Prostate gland (tissue), 2 donors: ENCODE results near the gene LTF. TPM values are rescaled to one million over a fixed set of nuclear protein-coding genes. Genes with fewer than 3 reads are reported as not detected.

Source experiments
- DNase-seq: peaks from one replicate; pipeline ENCODE4 v3.0.0-alpha.2; 2019; ENCODE audit warnings: low spot score
- H3K27ac ChIP-seq, 2 donors: fragments of 200-600 bp; sonication (generic); 2 replicates each; pipeline ENCODE4 v1.5.1; 2017 to 2019
- H3K27me3 ChIP-seq: fragments of 200-600 bp; sonication (generic); replicated peaks from 2 replicates; pipeline ENCODE4 v1.5.1; 2019; ENCODE audit not compliant: insufficient read depth
- H3K36me3 ChIP-seq, 2 donors: fragments of 200-600 bp; sonication (generic); 1 replicate in 1 of 2; 2 replicates in 1 of 2; pipeline versions ENCODE4 v1.5.1 to v1.8.1; 2017 to 2019
- H3K4me1 ChIP-seq: fragments of 200-600 bp; sonication (generic); replicated peaks from 2 replicates; pipeline ENCODE4 v1.5.1; 2019
- H3K4me3 ChIP-seq, 2 donors: fragments of 200-600 bp; sonication (generic); 2 replicates each; pipeline ENCODE4 v1.5.1; 2017 to 2019
- H3K9me3 ChIP-seq: fragments of 200-600 bp; sonication (generic); 2 replicates; pipeline ENCODE4 v1.5.1; 2017
- CTCF ChIP-seq, 4 experiments: fragments of 200-600 bp in 2 of 4; fragments of 450-650 bp in 2 of 4; sonication (generic) in 2 of 4; IDR thresholded peaks; 1 replicate in 3 of 4; 2 replicates in 1 of 4; pipeline ENCODE4 v1.5.1; 2016 to 2019; ENCODE audit warnings: antibody characterized with exemption in 4 of 4, mild to moderate bottlenecking in 2 of 4, moderate library complexity in 2 of 4
- POLR2A ChIP-seq: fragments of 450-650 bp; IDR thresholded peaks from one replicate; pipeline ENCODE4 v1.6.1; 2016; ENCODE audit warnings: antibody characterized with exemption, mild to moderate bottlenecking
- POLR2AphosphoS5 ChIP-seq: sonication (generic); formaldehyde crosslinking; IDR thresholded peaks from one replicate; pipeline ENCODE4 v1.6.1; 2017; ENCODE audit warnings: antibody characterized with exemption
- WGBS: methylation state at CpG from one replicate; pipeline ENCODE4 v1.1.5; 2018; 5-methylcytosine and 5-hydroxymethylcytosine counted together
- intact Hi-C: fragments of 100-400 bp; cut with DNase I; formaldehyde crosslinking; loops from one replicate; pipeline ENCODE4 v1.14.2; 2022
- total RNA-seq, 2 donors: library from RNA; depleted of rRNA; stranded (reverse); fragments of >200 nt; gene quantifications; one replicate each; pipeline ENCODE4 v1.1.0, GENCODE V29; 2016

The LTF gene
- total RNA-seq, 2 donors from 2014 or later, result 22.6 to 130 TPM

DNA sequence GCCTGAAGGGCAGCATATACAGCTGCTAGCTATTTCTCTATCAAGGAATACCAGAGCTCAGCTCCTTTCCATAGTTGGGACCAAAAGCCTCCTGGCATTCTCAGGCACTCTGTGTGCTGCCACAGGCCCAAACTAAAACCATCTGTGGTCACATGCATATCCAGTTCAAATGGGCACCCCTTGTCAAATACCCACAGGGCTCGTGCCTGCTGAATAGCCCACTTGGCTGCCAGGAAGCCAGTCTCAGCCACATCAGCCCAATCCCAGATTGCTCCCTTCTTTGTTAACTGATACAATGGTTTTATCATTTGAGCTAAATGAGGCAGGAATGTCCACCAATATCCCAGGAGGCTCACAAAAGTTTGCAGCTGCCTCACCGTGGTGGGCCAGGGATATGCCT, 43.8 kb downstream of the LTF start:
- Histone ChIP-seq H3K36me3 (no peaks in the 10 kb centered on the region), H3K4me3 (no peak overlapping the region), H3K9me3 (no peaks in the 10 kb centered on the region), H3K4me1 (no peaks in the 10 kb centered on the region), H3K27ac (no peak overlapping the region), H3K27me3 (no peaks in the 10 kb centered on the region)
- WGBS, result 82% methylated on average over 2 of the region's 2 CpGs
- TF ChIP-seq POLR2A (no peak), CTCF (IDR thresholded peaks at IDR 0.05) (no peak), POLR2AphosphoS5 (no peak)
- DNase-seq, result no peak
- intact Hi-C loops, result no loop called here

- no peak overlapping the region for H3K4me3 ChIP-seq
- 94% methylated on average over 4 of the region's 4 CpGs for WGBS
- no peaks in the 10 kb centered on the region for H3K36me3 ChIP-seq
- H3K4me1 ChIP-seq, result no peaks in the 10 kb centered on the region
- no peaks in the 10 kb centered on the region for H3K9me3 ChIP-seq
- no peaks in the 10 kb centered on the region for H3K27me3 ChIP-seq
- TF ChIP-seq POLR2A, result no peak
- no peak for TF ChIP-seq CTCF (IDR thresholded peaks at IDR 0.05)
- no peak for TF ChIP-seq POLR2AphosphoS5
- H3K27ac ChIP-seq, result no peak overlapping the region
- no peak for DNase-seq
- intact Hi-C loops, result no loop called here
These were observed 44.9 kb downstream of the LTF start for GRCh38 chr3:46419816-46420215.

GRCh38 chr3:46417841-46418611, 46.7 kb downstream of the LTF start:
- no peak overlapping the region for H3K27ac ChIP-seq
- TF ChIP-seq POLR2AphosphoS5 (no peak), POLR2A (no peak), CTCF (IDR thresholded peaks at IDR 0.05) (no peak)

GRCh38 chr3:46416811-46417510, 47.7 kb downstream of the LTF start:
- 75% methylated on average over 7 of the region's 7 CpGs for WGBS
- Histone ChIP-seq H3K27me3 (no peaks in the 10 kb centered on the region), H3K4me3 (no peak overlapping the region), H3K9me3 (no peaks in the 10 kb centered on the region), H3K27ac (no peak overlapping the region), H3K36me3 (no peaks in the 10 kb centered on the region), H3K4me1 (no peaks in the 10 kb centered on the region)
- intact Hi-C loops, result no loop called here
- TF ChIP-seq POLR2AphosphoS5, result no peak
- TF ChIP-seq POLR2A, result no peak
- TF ChIP-seq CTCF (IDR thresholded peaks at IDR 0.05), result no peak
- DNase-seq, result no peak

More at GRCh38 chr3:46417841-46418611, 46.7 kb downstream of the LTF start:
- H3K36me3 ChIP-seq, result no peaks in the 10 kb centered on the region
- H3K4me1 ChIP-seq, result no peaks in the 10 kb centered on the region
- H3K9me3 ChIP-seq, result no peaks in the 10 kb centered on the region
- 85% methylated on average over 9 of the region's 9 CpGs for WGBS
- intact Hi-C loops, result no loop called here
- H3K27me3 ChIP-seq, result no peaks in the 10 kb centered on the region
- no peak for DNase-seq
- no peak overlapping the region for H3K4me3 ChIP-seq
